ENCODE results near the gene RRBP1.

Gene RRBP1

DNA sequence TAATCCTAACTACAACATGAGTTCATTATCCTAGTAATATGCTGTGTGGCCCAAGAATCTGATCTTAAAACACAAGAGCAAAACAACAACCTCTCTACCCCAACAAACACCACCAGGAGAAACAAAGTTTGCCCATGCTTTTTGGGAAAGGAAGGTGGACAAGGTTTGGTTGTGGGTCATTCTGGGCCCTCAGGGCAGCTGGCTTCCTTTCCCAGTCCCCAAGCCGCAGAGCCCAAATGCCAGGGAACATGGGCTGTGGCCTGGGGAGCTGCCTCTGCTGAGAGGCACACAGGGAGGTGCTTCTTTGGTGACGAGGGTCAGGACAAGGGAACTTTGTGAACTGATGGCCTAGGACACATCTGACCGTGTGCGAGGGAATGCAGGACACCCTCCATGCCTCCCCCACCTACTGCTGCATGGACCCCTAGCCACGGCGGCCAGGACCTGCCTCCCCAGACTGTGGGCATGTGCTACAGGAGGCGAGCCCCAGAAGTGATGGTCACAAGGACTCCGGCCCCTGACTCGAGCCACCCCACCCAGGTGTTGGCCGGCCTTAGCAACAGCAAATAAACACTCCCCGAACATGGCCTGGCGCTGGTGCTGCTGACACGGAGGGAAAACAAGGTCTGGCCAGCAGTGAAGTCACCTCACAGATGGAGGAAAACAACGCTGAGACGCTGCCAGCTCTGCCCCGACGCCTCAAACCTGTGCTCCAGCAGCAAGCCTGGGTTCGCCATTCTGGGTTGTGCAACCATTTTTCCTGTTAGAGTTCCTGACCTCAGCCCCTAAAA, 55.6 kb downstream of the RRBP1 start:
- H3K4me1 ChIP-seq (ENCODE audit: control insufficient read depth in 5 of 5, insufficient read depth in 5 of 5, low read length in 5 of 5), result peaks cover 0 to 6% (median 0%) of the 10 kb centered on the region in 5 donors
- no peaks in the 10 kb centered on the region for H3K9me3 ChIP-seq (ENCODE audit: control insufficient read depth in 5 of 5, low read length in 5 of 5)
- H3K9ac ChIP-seq (ENCODE audit: low read length in 5 of 5), result no peak overlapping the region
- H3K27me3 ChIP-seq (ENCODE audit: control insufficient read depth in 5 of 5, insufficient read depth in 4 of 5, low read length in 5 of 5), result no peaks in the 10 kb centered on the region
- H3K27ac ChIP-seq (ENCODE audit: low read depth, low read length), result no peak overlapping the region
- no peak overlapping the region for H3K4me3 ChIP-seq (ENCODE audit: low read depth in 1 of 5, low read length in 5 of 5)
- peaks cover 0 to 100% (median 98%) of the 10 kb centered on the region in 5 donors for H3K36me3 ChIP-seq (ENCODE audit: control insufficient read depth in 5 of 5, insufficient read depth in 5 of 5, low read length in 5 of 5)

DNA sequence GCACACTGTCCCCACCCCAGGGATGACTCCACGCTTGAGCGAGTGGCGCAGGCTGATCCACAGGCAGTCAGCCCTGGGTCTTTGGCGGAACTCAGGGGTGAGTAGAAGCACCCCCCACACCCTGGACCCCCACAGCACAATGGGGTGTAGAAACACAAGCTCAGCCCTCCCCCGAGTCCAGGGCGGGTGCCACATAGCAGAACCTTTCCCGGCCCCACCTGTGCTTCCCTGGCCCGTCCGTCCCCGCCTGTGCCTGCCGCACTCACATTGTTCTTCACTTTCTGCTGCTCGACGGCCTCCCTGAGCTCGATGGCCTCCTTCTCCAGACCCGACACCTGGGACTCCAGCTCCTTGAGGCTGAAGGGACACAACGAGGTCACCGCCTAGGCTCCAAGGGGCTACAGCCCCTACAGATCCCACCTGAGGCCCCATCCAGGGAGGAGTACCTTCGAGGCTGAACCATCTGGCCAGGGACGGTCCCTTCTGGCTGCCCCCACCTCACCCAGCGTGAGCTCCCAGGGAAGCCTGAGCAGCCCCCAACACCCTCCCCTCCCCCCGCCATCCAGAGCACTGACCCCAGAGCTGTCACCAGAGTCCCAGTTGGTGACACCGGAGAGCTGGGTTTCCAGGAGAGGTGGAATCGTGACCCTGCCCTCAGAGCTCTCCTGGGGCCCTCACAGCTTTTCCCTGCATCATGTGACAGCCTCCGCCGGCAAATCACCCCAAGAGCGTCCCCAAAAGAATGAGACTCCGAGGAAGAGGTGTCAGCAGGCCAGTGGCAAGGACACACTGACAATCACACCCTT, 56.6 kb downstream of the RRBP1 start:
- Histone ChIP-seq H3K27me3 (ENCODE audit: control insufficient read depth in 5 of 5, insufficient read depth in 4 of 5, low read length in 5 of 5) (no peaks in the 10 kb centered on the region), H3K9me3 (ENCODE audit: control insufficient read depth in 5 of 5, low read length in 5 of 5) (no peaks in the 10 kb centered on the region), H3K36me3 (ENCODE audit: control insufficient read depth in 5 of 5, insufficient read depth in 5 of 5, low read length in 5 of 5) (peaks cover 0 to 100% (median 98%) of the 10 kb centered on the region in 5 donors), H3K9ac (ENCODE audit: low read length in 5 of 5) (no peak overlapping the region), H3K4me3 (ENCODE audit: low read depth in 1 of 5, low read length in 5 of 5) (no peak overlapping the region), H3K4me1 (ENCODE audit: control insufficient read depth in 5 of 5, insufficient read depth in 5 of 5, low read length in 5 of 5) (peaks cover 0 to 6% (median 0%) of the 10 kb centered on the region in 5 donors), H3K27ac (ENCODE audit: low read depth, low read length) (no peak overlapping the region)

DNA sequence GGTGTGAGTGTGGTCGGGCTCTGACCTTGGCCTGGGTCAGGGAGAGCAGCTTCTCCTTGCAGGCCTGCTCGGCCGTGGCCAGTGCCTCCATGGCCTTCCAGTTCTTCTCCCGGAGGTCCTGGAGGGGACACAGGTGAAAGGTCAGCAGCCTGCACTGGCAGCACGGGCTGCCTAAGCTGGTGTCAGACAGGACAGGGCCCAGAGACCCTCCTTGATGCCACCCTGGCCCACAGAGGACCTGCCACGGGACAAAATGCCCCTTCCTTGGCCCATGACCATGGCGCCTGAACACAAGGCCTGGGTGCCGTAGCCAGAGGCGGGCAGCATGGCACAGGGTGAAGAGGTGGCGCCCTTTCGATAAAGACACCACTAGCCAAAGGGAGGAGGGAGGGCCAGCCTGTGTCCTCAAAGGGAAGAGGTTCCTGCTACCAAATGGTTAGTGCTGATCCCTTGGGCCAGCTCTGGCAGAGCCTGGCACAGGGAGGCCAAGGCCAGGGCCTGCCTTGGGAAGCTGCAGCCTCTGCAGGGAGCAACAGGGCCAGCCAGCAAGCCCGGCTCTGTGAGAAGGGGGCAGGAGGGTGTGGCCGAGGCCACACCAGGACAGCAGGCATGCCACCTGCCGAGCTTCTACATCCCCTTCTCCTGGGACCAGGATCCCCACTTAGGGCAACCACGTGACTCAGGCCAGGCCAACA, 57.3 kb downstream of the RRBP1 start:
- Histone ChIP-seq H3K36me3 (ENCODE audit: control insufficient read depth in 5 of 5, insufficient read depth in 5 of 5, low read length in 5 of 5) (peaks cover 0 to 100% (median 98%) of the 10 kb centered on the region in 5 donors), H3K27me3 (ENCODE audit: control insufficient read depth in 5 of 5, insufficient read depth in 4 of 5, low read length in 5 of 5) (no peaks in the 10 kb centered on the region), H3K9me3 (ENCODE audit: control insufficient read depth in 5 of 5, low read length in 5 of 5) (no peaks in the 10 kb centered on the region), H3K27ac (ENCODE audit: low read depth, low read length) (no peak overlapping the region), H3K4me1 (ENCODE audit: control insufficient read depth in 5 of 5, insufficient read depth in 5 of 5, low read length in 5 of 5) (peaks cover 0 to 6% (median 0%) of the 10 kb centered on the region in 5 donors), H3K4me3 (ENCODE audit: low read depth in 1 of 5, low read length in 5 of 5) (no peak overlapping the region), H3K9ac (ENCODE audit: low read length in 5 of 5) (no peak overlapping the region)

DNA sequence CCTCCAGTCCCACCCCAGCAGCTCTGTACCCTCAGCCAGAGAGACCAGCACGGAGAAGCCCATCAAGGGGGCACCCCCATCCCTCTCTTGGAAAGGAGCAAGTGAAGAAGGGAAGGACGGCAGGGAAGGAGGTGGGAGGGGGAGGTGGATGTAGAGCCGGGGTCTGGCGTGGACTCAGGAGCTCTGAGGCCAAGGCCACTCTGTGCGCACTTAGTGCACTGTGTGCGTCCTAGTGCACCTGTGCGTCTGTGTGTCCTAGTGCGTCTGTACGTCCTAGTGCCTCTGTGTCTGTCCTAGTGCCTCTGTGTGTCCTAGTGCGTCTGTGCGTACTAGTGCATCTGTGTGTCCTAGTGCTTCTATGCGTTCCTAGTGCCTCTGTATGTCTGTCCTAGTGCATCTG, 58.0 kb downstream of the RRBP1 start:
- H3K9ac ChIP-seq (ENCODE audit: low read length in 5 of 5), result no peak overlapping the region
- H3K4me3 ChIP-seq (ENCODE audit: low read depth in 1 of 5, low read length in 5 of 5), result no peak overlapping the region
- H3K27ac ChIP-seq (ENCODE audit: low read depth, low read length), result no peak overlapping the region
- peaks cover 0 to 6% (median 0%) of the 10 kb centered on the region in 5 donors for H3K4me1 ChIP-seq (ENCODE audit: control insufficient read depth in 5 of 5, insufficient read depth in 5 of 5, low read length in 5 of 5)
- no peaks in the 10 kb centered on the region for H3K9me3 ChIP-seq (ENCODE audit: control insufficient read depth in 5 of 5, low read length in 5 of 5)
- H3K36me3 ChIP-seq (ENCODE audit: control insufficient read depth in 5 of 5, insufficient read depth in 5 of 5, low read length in 5 of 5), result peaks cover 0 to 100% (median 98%) of the 10 kb centered on the region in 5 donors
- no peaks in the 10 kb centered on the region for H3K27me3 ChIP-seq (ENCODE audit: control insufficient read depth in 5 of 5, insufficient read depth in 4 of 5, low read length in 5 of 5)

DNA sequence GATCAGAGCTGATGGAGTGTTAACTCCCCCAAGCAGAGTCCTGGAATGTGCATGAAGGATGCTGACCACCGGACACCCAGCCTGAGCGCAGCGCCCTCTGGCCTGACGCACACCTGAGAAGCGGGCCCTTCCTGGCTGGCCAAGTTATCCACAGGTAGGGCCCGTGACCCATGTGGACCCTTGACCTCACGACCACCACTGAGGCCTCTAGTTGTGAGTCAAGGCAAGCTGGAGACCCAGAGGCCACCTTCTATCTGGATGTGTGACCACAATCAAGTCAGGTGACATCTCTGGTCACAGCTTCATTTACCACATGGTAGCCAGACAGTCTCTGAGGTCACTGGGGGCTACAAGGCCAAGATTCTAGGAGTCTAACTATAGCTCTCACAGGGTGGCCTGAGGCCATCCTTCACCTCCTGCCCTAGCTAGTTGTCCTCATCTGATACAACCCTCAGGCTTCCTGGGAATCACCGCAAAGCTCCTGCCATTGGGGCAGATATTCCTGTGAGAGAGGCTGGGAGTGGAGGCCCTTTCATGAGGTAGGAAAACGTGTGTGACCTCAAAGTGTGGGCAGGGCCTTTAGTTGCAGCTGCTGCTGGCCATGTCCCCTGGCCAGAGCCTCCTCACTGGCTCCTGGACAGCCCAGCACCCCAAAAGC, 59.1 kb downstream of the RRBP1 start:
- no peaks in the 10 kb centered on the region for H3K27me3 ChIP-seq (ENCODE audit: control insufficient read depth in 5 of 5, insufficient read depth in 4 of 5, low read length in 5 of 5)
- peaks cover 0 to 6% (median 0%) of the 10 kb centered on the region in 5 donors for H3K4me1 ChIP-seq (ENCODE audit: control insufficient read depth in 5 of 5, insufficient read depth in 5 of 5, low read length in 5 of 5)
- H3K9ac ChIP-seq (ENCODE audit: low read length in 5 of 5), result no peak overlapping the region
- H3K4me3 ChIP-seq (ENCODE audit: low read depth in 1 of 5, low read length in 5 of 5), result no peak overlapping the region
- no peaks in the 10 kb centered on the region for H3K9me3 ChIP-seq (ENCODE audit: control insufficient read depth in 5 of 5, low read length in 5 of 5)
- H3K36me3 ChIP-seq (ENCODE audit: control insufficient read depth in 5 of 5, insufficient read depth in 5 of 5, low read length in 5 of 5), result peaks cover 0 to 100% (median 98%) of the 10 kb centered on the region in 5 donors
- no peak overlapping the region for H3K27ac ChIP-seq (ENCODE audit: low read depth, low read length)

DNA sequence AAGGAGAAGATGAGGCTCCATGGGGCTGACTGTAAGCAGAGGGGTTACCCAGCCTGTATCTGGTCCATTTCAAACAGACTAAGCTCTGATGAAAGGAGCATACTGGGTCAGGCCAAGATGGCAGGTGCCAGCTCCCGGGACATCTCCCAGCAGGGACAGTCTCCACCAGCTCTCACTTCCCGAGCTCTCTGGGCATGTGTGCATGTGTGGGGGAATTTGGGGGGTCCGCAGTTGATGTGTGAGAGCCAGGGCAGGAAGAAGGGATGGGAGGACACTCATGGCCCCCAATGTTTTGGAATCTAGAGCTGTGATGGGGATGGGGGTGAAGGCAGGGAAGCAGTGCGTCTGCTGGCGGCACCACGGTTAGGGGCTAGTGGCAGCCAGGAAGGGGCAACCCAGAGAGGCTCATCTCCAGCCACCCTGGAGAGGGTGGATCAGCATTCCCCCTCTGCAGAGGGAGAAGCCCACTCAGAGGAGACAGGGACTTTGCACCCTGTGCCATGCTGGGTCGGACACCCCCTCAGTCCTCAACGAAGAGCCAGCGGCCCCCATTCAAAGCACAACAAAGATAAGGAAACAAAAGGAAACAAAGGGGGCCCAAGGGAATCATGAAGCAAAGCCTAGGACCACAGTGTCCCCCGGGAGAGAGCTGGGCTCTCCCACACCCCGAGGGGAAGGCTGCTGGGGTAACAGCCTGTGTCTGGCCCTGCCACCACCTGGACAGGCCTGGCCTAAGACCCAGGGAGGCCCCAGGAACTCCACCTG, 59.8 kb downstream of the RRBP1 start:
- Histone ChIP-seq H3K27me3 (ENCODE audit: control insufficient read depth in 5 of 5, insufficient read depth in 4 of 5, low read length in 5 of 5) (no peaks in the 10 kb centered on the region), H3K4me1 (ENCODE audit: control insufficient read depth in 5 of 5, insufficient read depth in 5 of 5, low read length in 5 of 5) (peaks cover 0 to 2% (median 0%) of the 10 kb centered on the region in 5 donors), H3K27ac (ENCODE audit: low read depth, low read length) (no peak overlapping the region), H3K9ac (ENCODE audit: low read length in 5 of 5) (no peak overlapping the region), H3K4me3 (ENCODE audit: low read depth in 1 of 5, low read length in 5 of 5) (no peak overlapping the region), H3K9me3 (ENCODE audit: control insufficient read depth in 5 of 5, low read length in 5 of 5) (no peaks in the 10 kb centered on the region), H3K36me3 (ENCODE audit: control insufficient read depth in 5 of 5, insufficient read depth in 5 of 5, low read length in 5 of 5) (peaks cover 0 to 100% (median 95%) of the 10 kb centered on the region in 5 donors)

DNA sequence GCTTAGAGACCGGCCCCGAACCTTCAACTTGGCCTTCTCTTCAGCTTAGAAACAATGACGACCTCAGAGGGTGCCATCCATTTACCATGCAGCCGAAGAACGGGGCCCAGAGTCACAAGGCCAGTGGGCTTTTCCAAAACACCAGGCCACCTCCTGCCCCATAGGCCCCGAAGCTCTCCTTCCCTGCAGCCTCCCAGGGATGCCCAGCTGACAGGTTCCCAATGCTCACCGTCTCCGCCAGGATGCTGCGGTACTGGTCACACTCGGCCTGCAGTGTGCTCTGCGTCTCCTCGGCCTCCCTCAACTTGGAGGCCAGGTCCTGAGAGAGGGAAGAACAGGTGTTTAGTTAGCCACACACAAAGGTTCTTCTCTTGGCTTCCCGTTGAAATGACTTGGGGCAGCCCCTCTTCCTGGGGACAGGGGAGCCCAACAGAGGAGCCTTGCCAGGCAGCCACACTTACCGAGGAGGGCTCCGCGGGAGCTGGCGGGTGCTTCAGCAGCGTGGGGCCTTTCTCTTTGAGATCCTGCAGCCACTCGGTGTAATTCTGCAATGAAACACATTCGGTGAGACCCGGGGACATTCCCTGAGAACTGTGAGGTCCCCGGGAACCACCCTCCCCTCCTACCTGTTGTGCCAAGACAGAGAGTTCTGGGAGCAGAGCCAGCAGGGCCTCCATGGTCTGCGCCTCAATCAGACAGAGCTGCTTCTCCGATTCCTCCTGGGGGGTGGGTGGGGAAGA, 60.6 kb downstream of the RRBP1 start:
- Histone ChIP-seq H3K36me3 (ENCODE audit: control insufficient read depth in 5 of 5, insufficient read depth in 5 of 5, low read length in 5 of 5) (peaks cover 0 to 100% (median 94%) of the 10 kb centered on the region in 5 donors), H3K9me3 (ENCODE audit: control insufficient read depth in 5 of 5, low read length in 5 of 5) (no peaks in the 10 kb centered on the region)

DNA sequence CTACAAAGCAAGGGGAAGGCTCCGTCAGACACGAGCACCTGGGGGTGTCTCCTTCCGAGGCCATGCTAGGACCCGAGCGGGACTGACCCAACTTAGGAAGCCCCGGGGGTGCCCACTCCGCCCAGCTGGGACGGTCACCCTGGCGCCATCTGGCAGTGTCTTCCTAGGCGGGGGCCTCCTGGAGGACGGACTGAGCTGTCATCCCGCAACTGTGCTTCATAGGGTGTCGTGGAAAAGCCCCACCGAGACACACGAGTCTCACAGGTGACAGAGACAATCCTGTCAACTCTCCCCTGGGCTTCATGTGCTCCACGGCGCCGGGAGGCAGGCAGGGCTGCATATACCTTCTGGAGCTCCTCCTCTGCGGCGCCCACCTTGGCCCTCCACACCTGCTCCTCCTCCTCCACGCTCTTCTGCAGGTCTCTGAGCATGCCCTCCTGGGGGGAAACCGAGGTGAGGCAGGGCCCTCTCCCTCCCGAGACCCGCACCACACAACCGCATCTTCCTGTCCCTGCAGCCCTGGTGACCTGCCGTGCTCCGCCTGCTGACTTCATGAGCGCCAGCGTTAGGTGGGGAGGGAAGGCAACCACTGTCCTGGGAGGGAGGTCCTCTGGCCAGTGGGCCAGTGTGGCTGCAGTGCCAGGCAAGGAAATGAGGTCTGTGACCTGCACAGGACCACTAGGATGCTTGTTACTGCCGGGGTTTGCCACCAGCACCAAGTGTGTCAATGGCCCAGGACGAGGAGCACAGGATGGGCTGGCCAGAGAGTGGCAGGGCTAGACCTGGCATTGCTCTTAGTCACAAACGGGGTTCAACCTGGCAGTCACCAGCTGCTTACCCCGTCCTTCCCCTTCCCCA, 61.4 kb downstream of the RRBP1 start:
- Histone ChIP-seq H3K27me3 (ENCODE audit: control insufficient read depth in 5 of 5, insufficient read depth in 4 of 5, low read length in 5 of 5) (no peaks in the 10 kb centered on the region), H3K9ac (ENCODE audit: low read length in 5 of 5) (no peak overlapping the region), H3K36me3 (ENCODE audit: control insufficient read depth in 5 of 5, insufficient read depth in 5 of 5, low read length in 5 of 5) (peaks cover 0 to 100% (median 95%) of the 10 kb centered on the region in 5 donors), H3K27ac (ENCODE audit: low read depth, low read length) (no peak overlapping the region), H3K4me3 (ENCODE audit: low read depth in 1 of 5, low read length in 5 of 5) (no peak overlapping the region), H3K9me3 (ENCODE audit: control insufficient read depth in 5 of 5, low read length in 5 of 5) (no peaks in the 10 kb centered on the region), H3K4me1 (ENCODE audit: control insufficient read depth in 5 of 5, insufficient read depth in 5 of 5, low read length in 5 of 5) (peaks cover 0 to 5% (median 2%) of the 10 kb centered on the region in 5 donors)

More for the DNA sequence above, 60.6 kb downstream of the RRBP1 start:
- H3K4me3 ChIP-seq (ENCODE audit: low read depth in 1 of 5, low read length in 5 of 5), result no peak overlapping the region
- H3K27me3 ChIP-seq (ENCODE audit: control insufficient read depth in 5 of 5, insufficient read depth in 4 of 5, low read length in 5 of 5), result no peaks in the 10 kb centered on the region
- H3K4me1 ChIP-seq (ENCODE audit: control insufficient read depth in 5 of 5, insufficient read depth in 5 of 5, low read length in 5 of 5), result no peaks in the 10 kb centered on the region
- H3K9ac ChIP-seq (ENCODE audit: low read length in 5 of 5), result no peak overlapping the region
- no peak overlapping the region for H3K27ac ChIP-seq (ENCODE audit: low read depth, low read length)
